NCI-H226 (cell line): ENCODE results near the gene TDRD1.

Experiments used
- DNase-seq: peaks from one replicate; pipeline ENCODE4 v3.0.0-alpha.2; 2015

Gene TDRD1

DNA sequence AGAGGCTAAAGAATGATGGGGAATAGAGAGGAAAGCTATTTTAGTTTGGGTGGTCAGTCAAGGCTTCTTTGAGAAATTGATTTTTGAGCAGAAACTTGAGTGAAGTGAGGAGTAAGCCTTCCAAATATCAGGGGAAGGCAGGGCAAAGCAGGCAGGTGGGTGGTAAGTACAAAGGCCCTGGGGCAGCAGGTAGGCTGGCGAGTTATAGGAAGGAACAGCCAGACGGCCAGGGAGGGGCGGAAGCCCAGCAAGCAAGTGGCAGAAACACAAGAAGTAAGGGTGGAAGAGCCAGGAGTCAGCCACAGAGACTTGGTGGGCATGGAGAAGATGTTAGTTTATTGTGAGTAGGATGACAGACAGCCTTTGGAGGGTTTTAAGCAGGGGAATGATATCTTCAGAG lies 94.8 kb downstream of the TDRD1 start:
- DNase-seq = no peak

DNA sequence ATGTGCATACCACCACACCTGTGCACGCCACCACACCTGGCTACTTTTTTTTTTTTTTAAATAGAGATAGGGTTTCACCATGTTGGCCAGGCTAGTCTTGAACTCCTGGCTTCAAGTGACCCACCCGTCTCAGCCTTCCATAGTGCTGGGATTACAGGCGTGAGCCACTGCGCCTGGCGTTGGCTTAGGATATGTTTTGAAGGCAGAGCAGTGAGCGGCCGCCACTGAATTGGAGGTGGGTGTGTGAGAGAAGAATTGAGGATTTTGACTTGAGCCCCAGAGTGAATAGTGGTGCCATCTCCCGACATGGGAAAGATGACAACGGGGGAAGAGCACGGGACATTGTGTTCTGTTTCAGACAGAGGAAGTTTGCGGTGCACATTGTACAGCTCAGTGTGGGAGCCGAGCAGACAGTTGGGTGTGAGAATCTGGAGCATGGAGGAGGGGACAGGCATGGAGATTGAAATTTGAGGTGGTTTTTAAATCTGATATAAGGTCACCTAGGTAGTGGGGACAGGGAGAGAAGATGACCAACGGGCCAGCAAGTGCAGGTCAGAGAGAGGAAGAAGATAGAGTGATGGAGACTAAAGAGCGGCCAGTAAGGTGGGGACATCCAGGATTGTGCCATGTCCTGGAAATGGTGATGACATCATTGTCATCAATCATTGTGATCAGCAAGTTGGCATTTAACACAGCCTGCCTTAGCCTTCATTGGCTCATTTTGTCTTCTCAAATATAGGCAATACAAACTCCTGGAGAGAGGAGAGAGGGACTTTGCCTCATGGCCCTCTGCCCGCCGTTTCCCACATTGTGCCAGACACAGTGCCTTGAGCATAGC lies 95.7 kb downstream of the TDRD1 start:
- no peak for DNase-seq

DNA sequence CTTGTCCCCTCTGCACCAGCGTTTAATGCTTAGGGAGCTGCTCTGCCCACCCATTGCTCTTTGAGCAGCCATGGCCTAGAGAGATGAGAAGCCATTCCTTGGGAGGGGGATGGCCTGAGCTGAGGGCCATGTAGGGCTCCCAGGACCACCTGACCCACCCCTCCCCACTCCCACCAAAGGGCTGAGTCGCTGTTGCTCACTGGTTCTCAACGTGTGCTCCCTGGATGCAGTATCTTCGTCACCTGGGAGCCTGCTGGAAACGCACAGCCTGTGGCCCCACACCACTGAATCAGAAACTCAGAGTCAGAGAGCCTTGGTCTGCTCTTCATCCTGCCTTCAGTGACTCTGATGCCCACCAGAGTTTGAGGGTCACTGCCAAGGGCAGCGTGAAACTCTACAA lies 96.9 kb downstream of the TDRD1 start:
- DNase-seq = no peak

DNA sequence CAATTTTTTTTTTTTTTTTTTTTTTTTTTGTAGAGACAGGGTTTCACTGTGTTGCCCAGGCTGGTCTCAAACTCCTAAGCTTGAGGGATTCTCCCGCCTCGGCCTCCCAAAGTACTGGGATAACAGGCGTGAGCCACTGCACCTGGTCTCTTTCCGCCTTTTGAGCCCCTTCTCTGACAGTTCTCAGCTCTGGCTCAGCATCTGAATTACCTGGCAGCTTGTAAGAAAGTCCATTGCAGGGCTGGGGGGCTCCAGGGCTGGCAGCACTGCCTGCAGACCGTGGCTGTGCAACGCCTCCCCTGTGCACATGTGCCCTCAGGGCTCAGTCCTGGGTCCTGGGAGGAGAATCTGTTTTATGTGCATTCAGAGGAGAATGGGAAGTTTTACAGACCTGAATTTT lies 97.5 kb downstream of the TDRD1 start:
- DNase-seq = no peak

DNA sequence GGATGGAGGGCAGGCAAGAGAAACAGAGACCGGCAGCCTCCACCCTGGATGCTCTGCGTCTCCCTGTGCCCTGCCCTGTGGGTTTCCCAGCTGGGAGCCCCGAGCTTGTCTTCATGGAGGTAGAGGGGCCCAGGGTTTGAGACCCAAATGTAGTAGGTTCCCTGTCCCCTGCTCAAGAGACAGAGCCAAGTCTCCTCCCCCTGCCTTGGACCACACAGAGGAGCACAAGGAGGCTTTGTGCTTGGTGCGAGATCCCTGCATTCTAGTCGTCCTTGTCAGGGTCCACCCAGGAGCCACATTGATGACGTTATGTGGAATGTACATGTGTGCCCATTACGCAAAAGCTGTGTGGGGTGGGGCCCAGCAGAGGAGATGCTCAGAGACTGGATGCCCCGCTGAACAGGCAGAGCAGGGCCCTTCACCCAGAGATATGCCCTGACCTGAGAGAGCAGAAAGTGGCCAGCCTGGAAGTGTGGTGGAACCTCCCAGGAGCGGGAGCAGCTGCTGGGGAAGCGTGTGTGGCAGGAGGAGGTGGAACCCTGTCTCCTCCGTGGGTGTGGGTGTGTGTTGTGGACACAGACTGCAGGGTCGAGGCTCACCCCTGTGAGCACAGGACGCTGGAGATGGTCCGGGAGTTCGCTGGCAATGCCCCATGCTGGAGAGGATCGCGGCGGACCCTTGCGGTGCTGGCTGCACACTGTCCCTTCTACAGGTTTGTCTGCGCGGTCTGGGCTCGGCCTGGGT lies 99.2 kb downstream of the TDRD1 start:
- DNase-seq = no peak

DNA sequence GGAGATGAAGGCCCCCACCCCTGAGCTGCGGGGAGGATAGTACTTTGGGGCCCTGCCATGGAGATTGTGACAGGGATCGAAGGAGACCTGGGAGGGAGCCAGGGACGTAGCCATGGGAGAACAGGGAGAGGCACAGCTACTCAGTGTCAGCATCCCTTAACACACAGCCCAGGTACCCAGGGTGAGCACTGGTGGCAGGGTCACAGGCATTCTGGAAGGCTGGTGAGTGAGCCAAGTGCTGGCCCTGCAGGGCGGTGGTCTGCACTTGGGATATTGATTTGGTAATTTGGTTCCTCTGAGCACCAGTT lies 99.7 kb downstream of the TDRD1 start:
- no peak for DNase-seq

DNA sequence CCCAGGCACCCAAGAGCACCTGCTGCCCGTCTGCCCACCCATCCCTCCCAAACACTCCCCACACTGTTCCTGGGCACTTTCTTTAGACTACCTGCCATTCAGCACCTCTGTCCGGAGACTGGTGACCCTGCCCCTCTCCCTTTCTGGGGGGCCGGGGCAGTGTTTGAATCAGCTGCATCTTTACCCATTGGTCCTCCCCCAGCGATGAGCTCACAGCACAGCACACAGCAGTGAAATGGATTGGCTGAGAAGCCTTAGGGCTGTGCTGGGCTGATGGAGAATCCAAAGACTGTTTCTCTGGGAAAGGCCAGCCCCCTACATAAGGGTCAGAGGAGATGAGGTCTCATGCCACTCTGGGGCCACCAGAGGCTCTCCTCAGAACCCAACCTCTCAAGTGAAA lies 100.1 kb downstream of the TDRD1 start:
- DNase-seq = no peak

DNA sequence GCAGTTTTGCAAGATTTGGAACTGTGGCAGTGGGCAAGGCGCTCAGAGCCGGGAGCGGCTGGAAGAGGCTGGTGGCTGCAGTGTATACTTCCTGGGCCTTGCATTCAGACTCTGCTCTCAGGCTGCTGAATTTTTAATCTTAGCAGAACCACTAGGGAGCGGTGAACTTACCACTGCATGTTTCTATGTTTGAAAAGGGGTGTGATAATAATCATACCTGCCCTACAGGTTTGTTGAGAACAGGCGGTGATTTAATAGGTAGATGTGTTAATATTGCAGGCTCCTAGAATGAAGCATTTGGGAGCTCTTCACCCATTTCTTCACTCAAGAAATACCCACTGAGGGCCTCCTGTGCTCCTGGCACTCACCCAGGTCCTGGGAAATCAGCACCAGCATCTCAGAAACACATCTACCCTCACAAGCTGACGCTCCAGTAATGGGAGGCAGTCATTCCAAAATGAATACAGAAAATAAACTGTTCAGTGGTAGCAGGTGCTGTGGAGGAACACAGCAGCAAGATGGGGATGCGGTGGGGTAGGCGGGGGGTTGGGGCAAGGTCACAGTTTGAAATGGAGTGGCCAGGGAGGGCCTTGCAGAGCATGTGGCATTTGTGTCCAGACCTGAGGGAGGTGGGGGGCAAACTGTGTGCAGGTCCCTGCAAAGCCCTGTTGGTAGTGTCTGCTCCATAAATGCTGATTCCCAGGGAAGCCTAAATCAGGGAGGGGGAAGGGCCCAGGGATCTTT lies 100.9 kb downstream of the TDRD1 start:
- DNase-seq = no peak

DNA sequence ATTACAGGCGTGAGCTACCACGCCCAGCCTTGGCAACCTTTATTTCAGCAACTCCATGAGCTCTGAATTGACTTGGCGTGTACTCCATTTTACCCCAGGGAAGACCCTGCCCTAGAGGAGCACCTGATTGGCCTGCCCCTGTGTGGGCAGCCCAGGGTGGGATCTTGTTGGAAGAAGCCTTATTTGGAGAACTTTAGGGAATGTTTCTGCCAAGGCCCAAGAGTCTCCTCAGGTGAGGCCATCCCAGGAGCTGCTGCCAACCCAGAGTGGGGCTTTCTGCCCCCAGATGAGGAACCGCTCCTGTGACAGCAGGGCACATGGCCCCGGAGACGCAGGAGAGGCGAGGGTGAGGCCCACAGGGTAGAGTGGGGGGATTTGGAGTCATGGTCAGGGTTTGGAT lies 101.9 kb downstream of the TDRD1 start:
- no peak for DNase-seq

DNA sequence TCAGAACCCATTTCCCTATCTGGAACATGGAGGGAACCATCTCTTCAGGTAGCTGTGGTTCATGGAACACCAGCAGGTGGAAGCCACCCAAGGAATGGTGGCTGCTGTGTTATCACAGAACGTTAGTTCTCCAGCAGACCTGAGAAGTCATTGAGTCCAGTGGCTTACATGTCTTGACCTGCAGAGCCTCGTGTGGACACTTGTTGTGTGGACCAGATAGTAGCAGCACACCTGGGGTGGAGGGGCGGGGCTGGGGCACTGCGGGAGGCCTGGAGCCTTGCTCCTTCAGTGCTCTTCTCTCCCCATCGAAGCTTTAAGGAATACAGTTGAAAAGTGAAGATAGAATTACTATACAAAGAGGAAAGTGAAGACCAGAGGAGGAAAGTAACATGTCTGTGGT lies 102.3 kb downstream of the TDRD1 start:
- no peak for DNase-seq
